Left renal cortex interstitium (tissue), 4 donors: Measurements from ENCODE around the gene PRR20D. TPM values are rescaled to one million over a fixed set of nuclear protein-coding genes. Genes with fewer than 3 reads are reported as not detected.
"Not testable (repeated sequence)": the region's sequence is repeated elsewhere in the genome, so short reads cannot be mapped to it uniquely, and the experiment has no call there.

ENCODE experiments used
- DNase-seq, 4 donors: peaks; one replicate each; pipeline ENCODE4 v3.0.0-alpha.2; 2013; ENCODE audit warnings: low read depth in 4 of 4, low spot score in 2 of 4, missing footprints in 1 of 4
- polyA plus RNA-seq, 4 donors: library from polyadenylated mRNA; unstranded; fragments of 120-200 nt; gene quantifications; one replicate each; pipeline ENCODE4 v1.2.1, GENCODE V29; 2013; ENCODE audit not compliant: insufficient read length in 4 of 4

Gene PRR20D
- not detected for polyA plus RNA-seq

GRCh38 chr13:57160332-57160731, at the start of gene PRR20D:
TSS of gene PRR20D (plus strand) at chr13:57160632. CDS start at chr13:57161019, 387 bp downstream.
- DNase-seq, result not testable (repeated sequence)

- no peak for DNase-seq
Measured at GRCh38 chr13:57114945-57115344, 45.5 kb upstream of the PRR20D start.

- DNase-seq, result no peak
Measured at GRCh38 chr13:57123681-57124080, 36.8 kb upstream of the PRR20D start.

GRCh38 chr13:57128909-57129308, 31.5 kb upstream of the PRR20D start:
- DNase-seq, result no peak

GRCh38 chr13:57136093-57136492, 24.3 kb upstream of the PRR20D start:
- no peak for DNase-seq

GRCh38 chr13:57137585-57137984, 22.8 kb upstream of the PRR20D start:
- DNase-seq, result no peak

GRCh38 chr13:57138988-57139387, 21.4 kb upstream of the PRR20D start:
- DNase-seq, result no peak

GRCh38 chr13:57139781-57140180, 20.7 kb upstream of the PRR20D start:
- DNase-seq, result not testable (repeated sequence)

- not testable (repeated sequence) for DNase-seq
Measured at GRCh38 chr13:57140235-57140968, 20.0 kb upstream of the PRR20D start, which contains the start of gene PRR20A. TSS of gene PRR20A (plus strand) at chr13:57140918. CDS start at chr13:57141305, 387 bp downstream.

GRCh38 chr13:57147188-57147587, 13.2 kb upstream of the PRR20D start, which contains the start of gene PRR20B:
TSS of gene PRR20B (plus strand) at chr13:57147488. CDS start at chr13:57147875, 387 bp downstream.
- not testable (repeated sequence) for DNase-seq

GRCh38 chr13:57148106-57148505, 12.3 kb upstream of the PRR20D start:
- not testable (repeated sequence) for DNase-seq

- not testable (repeated sequence) for DNase-seq
Measured at GRCh38 chr13:57153761-57154160, 6.7 kb upstream of the PRR20D start, which contains the start of gene PRR20C. TSS of gene PRR20C (plus strand) at chr13:57154061. CDS start at chr13:57154448, 387 bp downstream.

- not testable (repeated sequence) for DNase-seq
Measured at GRCh38 chr13:57166897-57167296, 6.5 kb downstream of the PRR20D start, which contains the start of gene PRR20E. TSS of gene PRR20E (plus strand) at chr13:57167197. CDS start at chr13:57167584, 387 bp downstream.

GRCh38 chr13:57191667-57192066, 31.2 kb downstream of the PRR20D start:
- no peak for DNase-seq

GRCh38 chr13:57212989-57213388, 52.6 kb downstream of the PRR20D start:
- DNase-seq, result no peak

Other genes with a start within 250 kb of the PRR20D start
- gene PRR20A, start 19.7 kb upstream of the PRR20D start, polyA plus RNA-seq, result not detected
- not detected for gene PRR20B, start 13.1 kb upstream of the PRR20D start, polyA plus RNA-seq
- gene PRR20C, start 6.6 kb upstream of the PRR20D start, polyA plus RNA-seq, result not detected
- not detected for gene PRR20E, start 6.6 kb downstream of the PRR20D start, polyA plus RNA-seq